ENCODE results near the gene SCUBE2.

DNA sequence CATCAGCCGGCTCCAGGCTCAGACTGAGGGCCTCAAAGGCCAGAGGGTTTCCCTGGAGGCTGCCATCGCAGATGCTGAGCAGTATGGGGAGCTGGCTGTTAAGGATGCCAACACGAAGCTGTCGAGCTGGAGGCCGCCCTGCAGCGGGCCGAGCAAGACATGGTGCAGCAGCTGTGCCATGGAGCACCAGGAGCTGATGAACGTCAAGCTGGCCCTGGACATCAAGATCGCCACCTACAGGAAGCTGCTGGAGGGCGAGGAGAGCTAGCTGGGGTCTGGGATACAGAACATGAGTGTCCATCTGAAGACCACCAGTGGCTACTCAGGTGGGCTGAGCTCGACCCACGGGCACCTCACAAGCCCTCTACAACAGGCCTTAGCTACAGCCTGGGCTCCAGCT lies 4.0 kb upstream of the SCUBE2 start:
- TF ChIP-seq CTCF (IDR thresholded peaks at IDR 0.05) (peak; percentile 29; the same call in 1 of the 2 replicates), POLR2AphosphoS5 (IDR thresholded peaks at IDR 0.05; ENCODE audit: low read depth, low read length) (no peak), PBX3 (IDR thresholded peaks at IDR 0.05) (no peak), YY1 (IDR thresholded peaks at IDR 0.05; ENCODE audit: low read depth) (no peak), ZBTB33 (IDR thresholded peaks at IDR 0.05; ENCODE audit: borderline replicate concordance, low read depth) (no peak)
- TF ChIP-seq, protein P1, sequence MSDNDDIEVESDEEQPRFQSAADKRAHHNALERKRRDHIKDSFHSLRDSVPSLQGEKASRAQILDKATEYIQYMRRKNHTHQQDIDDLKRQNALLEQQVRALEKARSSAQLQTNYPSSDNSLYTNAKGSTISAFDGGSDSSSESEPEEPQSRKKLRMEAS (IDR thresholded peaks at IDR 0.05; ENCODE audit: low read depth) = no peak

Data from SK-N-SH (cell line).